Measurements from ENCODE around the gene NUP98. TPM values are rescaled to one million over a fixed set of nuclear protein-coding genes. Genes with fewer than 3 reads are reported as not detected.

NUP98 gene
- total and polyA plus RNA-seq, 11 donors = 13.2 to 77.9 (median 45.3) TPM

DNA sequence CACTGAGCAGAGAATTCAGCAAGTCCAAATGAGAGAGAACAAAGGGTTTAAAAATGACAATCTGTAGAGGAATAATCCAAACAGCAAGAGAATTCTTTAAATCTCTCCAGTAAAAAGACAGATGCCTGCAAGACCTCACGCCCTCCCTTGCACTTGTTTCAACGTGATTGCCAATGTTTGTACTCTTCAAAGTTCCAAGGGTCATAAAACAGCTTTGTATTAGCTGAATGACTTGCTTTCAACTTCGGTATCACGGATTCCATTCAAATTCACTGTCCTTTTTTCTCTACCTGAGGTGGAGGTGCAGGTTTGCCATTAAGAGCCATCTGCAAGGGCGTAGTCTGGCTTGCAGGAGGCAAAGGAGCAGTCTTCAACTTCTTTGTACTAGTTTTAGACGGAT is 85.1 kb downstream of the NUP98 start:
- no peak for ATAC-seq
- DNase-seq = no peak
- Histone ChIP-seq H3K27ac (no peak overlapping the region), H3K36me3 (peaks cover 5 to 96% (median 88%) of the 10 kb centered on the region in 9 donors), H3K27me3 (no peaks in the 10 kb centered on the region), H3K9me3 (no peaks in the 10 kb centered on the region), H3K4me1 (peaks cover 0 to 4% (median 0%) of the 10 kb centered on the region in 12 donors), H3K4me3 (no peak overlapping the region)
- WGBS, 4 donors = 91 to 93% (median 92%) methylated on average over 6 of the region's 6 CpGs
- TF ChIP-seq POLR2A (IDR thresholded peaks at IDR 0.05) (no peak), CTCF (IDR thresholded peaks at IDR 0.05) (no peak)
- intact Hi-C loops (cut with DNase I) = no loop called here

DNA sequence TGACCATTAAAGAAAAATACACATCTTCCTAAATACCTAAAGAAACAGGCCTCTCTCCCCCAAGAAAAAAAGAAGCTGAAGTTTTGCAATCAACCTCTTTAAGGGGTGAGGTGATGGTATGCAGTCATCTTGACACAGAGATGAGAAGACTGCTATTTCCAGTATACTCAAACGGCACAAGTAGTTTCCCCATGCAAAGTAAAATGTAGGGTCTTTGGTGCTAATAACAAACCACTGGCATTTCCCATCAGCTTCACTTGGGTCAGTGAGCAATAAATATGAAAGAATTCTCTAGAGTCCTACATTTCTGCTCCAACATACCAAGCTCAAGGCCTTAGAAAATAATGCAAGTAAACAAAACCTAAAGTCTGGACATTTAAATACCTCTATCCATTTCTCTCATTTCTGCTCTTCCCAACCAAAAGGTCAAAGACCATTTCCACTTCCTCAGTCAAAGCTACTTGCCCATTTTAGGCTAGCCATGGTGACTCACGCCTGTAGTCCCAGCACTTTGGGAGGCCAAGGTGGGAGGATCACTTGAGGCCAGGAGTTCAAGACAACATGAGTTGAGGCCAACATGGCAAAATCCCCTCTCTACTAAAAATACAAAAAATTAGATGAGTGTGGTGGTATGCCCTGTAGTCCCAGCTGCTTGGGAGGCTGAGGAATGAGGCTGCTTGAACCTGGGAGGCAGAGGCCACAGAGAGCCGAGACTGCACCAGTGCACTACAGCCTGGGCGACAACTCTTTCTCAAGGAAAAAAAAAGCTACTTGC is 86.7 kb downstream of the NUP98 start:
- no peak overlapping the region for H3K27ac ChIP-seq
- 83 to 88% (median 86%) methylated on average over 4 of the region's 4 CpGs for WGBS, 4 donors

GRCh38 chr11:3709977-3710376 is 87.4 kb downstream of the NUP98 start:
- Histone ChIP-seq H3K4me3 (no peak overlapping the region), H3K27ac (no peak overlapping the region)
- intact Hi-C loops (cut with DNase I) = no loop called here

More for the DNA sequence above, 86.7 kb downstream of the NUP98 start:
- no peak for ATAC-seq
- DNase-seq = no peak
- TF ChIP-seq POLR2A (IDR thresholded peaks at IDR 0.05) (no peak), CTCF (IDR thresholded peaks at IDR 0.05) (no peak)
- Histone ChIP-seq H3K9me3 (no peaks in the 10 kb centered on the region), H3K36me3 (peaks cover 5 to 96% (median 81%) of the 10 kb centered on the region in 9 donors), H3K4me1 (peaks cover 0 to 4% (median 0%) of the 10 kb centered on the region in 12 donors), H3K4me3 (no peak overlapping the region), H3K27me3 (no peaks in the 10 kb centered on the region)
- intact Hi-C loops (cut with DNase I) = no loop called here

More at GRCh38 chr11:3709977-3710376, 87.4 kb downstream of the NUP98 start:
- Histone ChIP-seq H3K9me3 (no peaks in the 10 kb centered on the region), H3K4me1 (peaks cover 0 to 3% (median 0%) of the 10 kb centered on the region in 12 donors), H3K27me3 (no peaks in the 10 kb centered on the region), H3K36me3 (peaks cover 5 to 96% (median 81%) of the 10 kb centered on the region in 9 donors)
- no peak for ATAC-seq
- TF ChIP-seq CTCF (IDR thresholded peaks at IDR 0.05) (no peak), POLR2A (IDR thresholded peaks at IDR 0.05) (no peak)
- WGBS, 4 donors = 78 to 94% (median 91%) methylated on average over 1 of the region's 1 CpG
- no peak for DNase-seq

Measured in heart left ventricle (tissue), 16 donors.